HepG2 (cell line): ENCODE results near the gene E2F1. TPM values are rescaled to one million over a fixed set of nuclear protein-coding genes. Genes with fewer than 3 reads are reported as not detected.
A peak's percentile ranks its signal among the peaks of the same experiment; 100 is the strongest.

Experiments used
- AGO2 ChIP-seq: fragments of 200-400 bp; formaldehyde crosslinking; optimal IDR thresholded peaks from 2 replicates; pipeline ENCODE3; 2017; ENCODE audit warnings: mild to moderate bottlenecking, low read depth, low read length, moderate library complexity
- ARID4A ChIP-seq: sonication (generic); formaldehyde crosslinking; IDR thresholded peaks from 2 replicates; pipeline ENCODE4 v1.5.0; 2020; ENCODE audit warnings: mild to moderate bottlenecking, missing genetic modification reagents, borderline replicate concordance
- ELF3 ChIP-seq: IDR thresholded peaks from 2 replicates; pipeline ENCODE4 v1.6.1; 2016; ENCODE audit warnings: missing genetic modification reagents, missing compliant biosample characterization
- MIXL1 ChIP-seq: IDR thresholded peaks from 2 replicates; pipeline ENCODE4 v1.6.1; 2016
- MYC ChIP-seq: sonication (generic); formaldehyde crosslinking; IDR thresholded peaks from 2 replicates; pipeline ENCODE4 v1.9.0; 2021; ENCODE audit warnings: missing genetic modification reagents, borderline replicate concordance
- MYNN ChIP-seq: sonication (generic); formaldehyde crosslinking; IDR thresholded peaks from 2 replicates; pipeline ENCODE4 v1.4.0; 2020; ENCODE audit warnings: mild to moderate bottlenecking, low read depth, missing genetic modification reagents
- NRL ChIP-seq: sonication (generic); formaldehyde crosslinking; IDR thresholded peaks from 2 replicates; pipeline ENCODE4 v1.5.0; 2020; ENCODE audit warnings: missing genetic modification reagents, mild to moderate bottlenecking, moderate library complexity, borderline replicate concordance
- RFX3 ChIP-seq: IDR thresholded peaks from 2 replicates; pipeline ENCODE4 v1.6.1; 2016; ENCODE audit warnings: missing biosample characterization, missing genetic modification reagents
- THAP7 ChIP-seq: sonication (generic); formaldehyde crosslinking; IDR thresholded peaks from 2 replicates; pipeline ENCODE4 v1.8.1; 2023; ENCODE audit warnings: mild to moderate bottlenecking, missing genetic modification reagents
- ZFP82 ChIP-seq: sonication (generic); formaldehyde crosslinking; IDR thresholded peaks from 2 replicates; pipeline ENCODE4 v1.5.1; 2020; ENCODE audit warnings: mild to moderate bottlenecking, missing genetic modification reagents, borderline replicate concordance
- ZNF225 ChIP-seq: sonication (generic); formaldehyde crosslinking; IDR thresholded peaks from 2 replicates; pipeline ENCODE4 v1.4.0; 2020; ENCODE audit warnings: mild to moderate bottlenecking, missing genetic modification reagents
- ZNF432 ChIP-seq: sonication (generic); formaldehyde crosslinking; IDR thresholded peaks from 2 replicates; pipeline ENCODE4 v1.5.0; 2020; ENCODE audit warnings: missing genetic modification reagents, mild to moderate bottlenecking, borderline replicate concordance
- ZNF615 ChIP-seq: sonication (generic); formaldehyde crosslinking; IDR thresholded peaks from 2 replicates; pipeline ENCODE4 v1.5.0; 2020; ENCODE audit warnings: mild to moderate bottlenecking, missing genetic modification reagents, borderline replicate concordance
- ZNF691 ChIP-seq: sonication (generic); formaldehyde crosslinking; IDR thresholded peaks from 2 replicates; pipeline ENCODE4 v1.4.0; 2020; ENCODE audit warnings: missing genetic modification reagents, low read depth, mild to moderate bottlenecking, borderline replicate concordance
- ZNF724P ChIP-seq: sonication (generic); formaldehyde crosslinking; IDR thresholded peaks from 2 replicates; pipeline ENCODE4 v1.8.0; 2022; ENCODE audit warnings: missing genetic modification reagents, borderline replicate concordance
- ZNF75D ChIP-seq: sonication (generic); formaldehyde crosslinking; IDR thresholded peaks from 2 replicates; pipeline ENCODE4 v1.8.1; 2023; ENCODE audit warnings: missing genetic modification reagents, mild to moderate bottlenecking, borderline replicate concordance
- ZNF891 ChIP-seq: sonication (generic); formaldehyde crosslinking; IDR thresholded peaks from 2 replicates; pipeline ENCODE4 v1.5.0; 2020; ENCODE audit warnings: mild to moderate bottlenecking, missing genetic modification reagents
- ZSCAN30 ChIP-seq: sonication (generic); formaldehyde crosslinking; IDR thresholded peaks from 2 replicates; pipeline ENCODE4 v1.5.0; 2020; ENCODE audit warnings: mild to moderate bottlenecking, missing genetic modification reagents
- polyA plus RNA-seq, 8 experiments: library from polyadenylated mRNA; depleted of rRNA in 3 of 8; stranded (reverse) in 7 of 8; unstranded in 1 of 8; fragments of >200 nt; fragmentation: Illumina TruSeq in 4 of 8; extraction: Trizol in 4 of 8; gene quantifications; 2 replicates each; pipeline versions ENCODE4 v1.2.1 to v1.2.3, GENCODE V29; 2011 to 2016; ENCODE audit warnings: low read depth in 4 of 8, missing spikeins in 1 of 8, mixed read lengths in 1 of 8; ENCODE audit not compliant: insufficient read depth in 1 of 8
- total RNA-seq, 5 experiments: library from RNA; depleted of rRNA; stranded (reverse); fragments of >200 nt; fragmentation: Illumina TruSeq; extraction: Trizol; gene quantifications; 2 replicates each; pipeline ENCODE4 v1.2.3, GENCODE V29; 2016; ENCODE audit warnings: low read depth in 1 of 5
- TF ChIP-seq, protein P1 (sequence below): sonication (generic); formaldehyde crosslinking; IDR thresholded peaks from 2 replicates; pipeline ENCODE4 v1.4.0; 2020; ENCODE audit warnings: missing genetic modification reagents
- TF ChIP-seq, protein P2 (sequence below): sonication (generic); formaldehyde crosslinking; IDR thresholded peaks from 2 replicates; pipeline ENCODE4 v1.5.1; 2020; ENCODE audit warnings: mild to moderate bottlenecking, missing genetic modification reagents, moderate library complexity

Gene E2F1
- total and polyA plus RNA-seq, 2 of the 13 experiments (the other 11 are each of a cell fraction or from before 2014, with no cell fraction given), result 25.5 to 39.4 TPM

DNA sequence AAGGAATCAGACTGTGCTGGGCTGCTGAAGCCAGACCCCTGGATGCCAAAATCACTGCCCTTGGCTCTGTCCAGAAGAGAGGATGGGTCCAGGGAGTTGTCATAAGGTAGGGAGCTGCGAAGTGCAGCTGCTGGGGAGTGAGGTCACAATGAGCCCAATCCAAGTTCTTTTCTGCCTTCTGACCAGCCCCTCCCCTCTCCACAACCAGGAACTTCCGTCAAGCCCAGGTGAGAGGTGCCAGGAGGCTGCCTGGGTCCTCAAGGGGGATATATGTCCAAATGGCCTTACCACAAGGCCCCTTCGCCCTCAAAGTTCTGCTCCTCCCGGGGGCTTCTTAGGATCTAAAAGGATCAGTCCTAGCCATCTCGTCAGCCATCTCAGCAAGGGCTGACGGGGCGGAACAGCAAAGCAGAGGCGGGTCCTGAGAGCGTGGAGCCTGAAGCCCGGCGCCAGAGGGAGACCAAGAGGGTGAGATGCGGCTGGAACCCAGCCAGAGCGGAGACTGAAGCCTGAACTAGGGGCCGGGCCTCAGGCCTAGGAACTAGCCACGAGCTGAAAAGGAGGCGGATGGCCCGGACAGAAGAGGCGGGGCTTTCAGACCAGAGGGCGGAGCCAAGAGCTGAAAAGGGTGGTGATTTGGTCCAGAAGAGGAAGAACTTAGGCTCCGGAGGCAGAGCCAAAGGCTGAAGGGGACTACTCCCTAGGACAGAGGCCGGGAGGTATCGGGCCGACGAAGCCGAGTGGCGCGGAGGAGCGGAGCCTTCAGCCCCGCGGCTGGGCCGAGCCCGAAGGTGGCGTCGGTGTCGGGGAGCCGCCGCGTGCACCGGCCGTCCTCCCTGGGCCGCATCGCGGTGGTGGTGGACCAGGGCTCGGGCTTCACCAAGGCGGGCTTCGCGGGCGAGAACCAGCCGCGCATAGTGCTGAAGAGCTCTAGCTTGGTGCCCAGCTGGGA, 19.6 kb downstream of the E2F1 start, which contains the start of gene ACTL10 (continued):
- peak; percentile 81; the same call in 1 of the 2 replicates for TF ChIP-seq ZNF891 (CRISPR knock-in tag)
- TF ChIP-seq NRL (CRISPR knock-in tag), result peak; percentile 76; the same call in 1 of the 2 replicates
- TF ChIP-seq ZNF724P (CRISPR knock-in tag), result no peak
- TF ChIP-seq MYC (CRISPR knock-in tag), result 0 out of 2 replicates have a peak, but pooled peaks have one; percentile 30
- no peak for TF ChIP-seq ARID4A
- TF ChIP-seq MYNN (CRISPR knock-in tag), result no peak
- no peak for TF ChIP-seq MIXL1
- no peak for TF ChIP-seq ELF3 (CRISPR knock-in tag)
- TF ChIP-seq THAP7 (CRISPR knock-in tag), result no peak
- no peak for TF ChIP-seq RFX3
- no peak for TF ChIP-seq ZNF75D (CRISPR knock-in tag)
- no peak for TF ChIP-seq ZSCAN30 (CRISPR knock-in tag)
- TF ChIP-seq AGO2, result peak; percentile 82
- no peak for TF ChIP-seq ZNF691 (CRISPR knock-in tag)
- TF ChIP-seq, protein P1, sequence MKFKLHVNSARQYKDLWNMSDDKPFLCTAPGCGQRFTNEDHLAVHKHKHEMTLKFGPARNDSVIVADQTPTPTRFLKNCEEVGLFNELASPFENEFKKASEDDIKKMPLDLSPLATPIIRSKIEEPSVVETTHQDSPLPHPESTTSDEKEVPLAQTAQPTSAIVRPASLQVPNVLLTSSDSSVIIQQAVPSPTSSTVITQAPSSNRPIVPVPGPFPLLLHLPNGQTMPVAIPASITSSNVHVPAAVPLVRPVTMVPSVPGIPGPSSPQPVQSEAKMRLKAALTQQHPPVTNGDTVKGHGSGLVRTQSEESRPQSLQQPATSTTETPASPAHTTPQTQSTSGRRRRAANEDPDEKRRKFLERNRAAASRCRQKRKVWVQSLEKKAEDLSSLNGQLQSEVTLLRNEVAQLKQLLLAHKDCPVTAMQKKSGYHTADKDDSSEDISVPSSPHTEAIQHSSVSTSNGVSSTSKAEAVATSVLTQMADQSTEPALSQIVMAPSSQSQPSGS, result no peak
- 0 out of 2 replicates have a peak, but pooled peaks have one; percentile 13 for TF ChIP-seq ZNF225 (CRISPR knock-in tag)
- TF ChIP-seq ZFP82, result no peak
- TF ChIP-seq ZNF615 (CRISPR knock-in tag), result no peak
- TF ChIP-seq, protein P2, sequence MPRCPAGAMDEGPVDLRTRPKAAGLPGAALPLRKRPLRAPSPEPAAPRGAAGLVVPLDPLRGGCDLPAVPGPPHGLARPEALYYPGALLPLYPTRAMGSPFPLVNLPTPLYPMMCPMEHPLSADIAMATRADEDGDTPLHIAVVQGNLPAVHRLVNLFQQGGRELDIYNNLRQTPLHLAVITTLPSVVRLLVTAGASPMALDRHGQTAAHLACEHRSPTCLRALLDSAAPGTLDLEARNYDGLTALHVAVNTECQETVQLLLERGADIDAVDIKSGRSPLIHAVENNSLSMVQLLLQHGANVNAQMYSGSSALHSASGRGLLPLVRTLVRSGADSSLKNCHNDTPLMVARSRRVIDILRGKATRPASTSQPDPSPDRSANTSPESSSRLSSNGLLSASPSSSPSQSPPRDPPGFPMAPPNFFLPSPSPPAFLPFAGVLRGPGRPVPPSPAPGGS (CRISPR knock-in tag), result no peak
- TF ChIP-seq ZNF432 (CRISPR knock-in tag), result no peak
